ENCODE data around the gene DSCAML1.
A peak's percentile ranks its signal among the peaks of the same experiment; 100 is the strongest.

The DSCAML1 gene

GRCh38 chr11:117832511-117832910 is 35.5 kb upstream of the DSCAML1 start:
- DNase-seq: no peak

- DNase-seq: no peak
Observed at GRCh38 chr11:117831661-117832415, 34.8 kb upstream of the DSCAML1 start.

GRCh38 chr11:117830674-117831351 is 33.8 kb upstream of the DSCAML1 start:
- no peak for DNase-seq

GRCh38 chr11:117830072-117830471 is 33.1 kb upstream of the DSCAML1 start:
- no peak for DNase-seq

- DNase-seq: no peak
Observed at GRCh38 chr11:117829369-117829725, 32.3 kb upstream of the DSCAML1 start.

GRCh38 chr11:117828611-117829368 is 31.8 kb upstream of the DSCAML1 start:
- peak; percentile 86 for DNase-seq

GRCh38 chr11:117827521-117828511 is 30.8 kb upstream of the DSCAML1 start:
- DNase-seq: no peak

GRCh38 chr11:117826832-117827231 is 29.8 kb upstream of the DSCAML1 start:
- DNase-seq: no peak

GRCh38 chr11:117826190-117826570 is 29.2 kb upstream of the DSCAML1 start:
- no peak for DNase-seq

GRCh38 chr11:117825538-117826189 is 28.6 kb upstream of the DSCAML1 start:
- DNase-seq: no peak

GRCh38 chr11:117824571-117825537 is 27.8 kb upstream of the DSCAML1 start, which contains the start of gene FXYD2:
Gene FXYD2, minus strand, starts transcription at chr11:117824744. Its CDS starts 66 bp downstream, at chr11:117824678.
- no peak for DNase-seq

GRCh38 chr11:117823946-117824420 is 27.0 kb upstream of the DSCAML1 start:
- DNase-seq: no peak

- DNase-seq: peak; percentile 52
Observed at GRCh38 chr11:117823294-117823945, 26.4 kb upstream of the DSCAML1 start.

GRCh38 chr11:117822074-117823033 is 25.3 kb upstream of the DSCAML1 start:
- DNase-seq: peak; percentile 51

GRCh38 chr11:117821431-117821830 is 24.4 kb upstream of the DSCAML1 start:
- DNase-seq: no peak

GRCh38 chr11:117820516-117820915 is 23.5 kb upstream of the DSCAML1 start:
- no peak for DNase-seq

- DNase-seq: no peak
Observed at GRCh38 chr11:117820071-117820470, 23.1 kb upstream of the DSCAML1 start.
